ENCODE results near the gene TYW1B.
"Not testable (repeated sequence)": the region's sequence is repeated elsewhere in the genome, so short reads cannot be mapped to it uniquely, and the experiment has no call there.

TYW1B gene

GRCh38 chr7:72632765-72633292 lies 195.2 kb downstream of the TYW1B start:
- POLR2A ChIA-PET; CTCF ChIA-PET; DNase-seq (ENCODE audit: extremely low spot score): not testable (repeated sequence)
- TF ChIP-seq PKNOX1 (IDR thresholded peaks at IDR 0.05), result peak; percentile 26; the same call in 1 of the 2 replicates

GRCh38 chr7:72628375-72628774 lies 199.6 kb downstream of the TYW1B start:
- POLR2A ChIA-PET; CTCF ChIA-PET; DNase-seq (ENCODE audit: extremely low spot score): not testable (repeated sequence)

- CTCF ChIA-PET, result not testable (repeated sequence)
Observed at GRCh38 chr7:72626428-72627011, 201.5 kb downstream of the TYW1B start.

GRCh38 chr7:72625721-72626423 lies 202.1 kb downstream of the TYW1B start:
- POLR2A ChIA-PET, CTCF ChIA-PET: not testable (repeated sequence)

More at GRCh38 chr7:72626428-72627011, 201.5 kb downstream of the TYW1B start:
- DNase-seq (ENCODE audit: extremely low spot score); POLR2A ChIA-PET: not testable (repeated sequence)

GRCh38 chr7:72622532-72622931 lies 205.5 kb downstream of the TYW1B start:
- CTCF ChIA-PET, result no interaction called here
- POLR2A ChIA-PET, result no interaction called here
- TF ChIP-seq TARDBP (IDR thresholded peaks at IDR 0.05) (0 out of 2 replicates have a peak, but pooled peaks have one; percentile 40), ZNF384 (IDR thresholded peaks at IDR 0.05) (no peak), CTBP1 (IDR thresholded peaks at IDR 0.05; ENCODE audit: borderline replicate concordance) (no peak)
- no peak for DNase-seq (ENCODE audit: extremely low spot score)

More at GRCh38 chr7:72625721-72626423, 202.1 kb downstream of the TYW1B start:
- DNase-seq (ENCODE audit: extremely low spot score), result not testable (repeated sequence)

GRCh38 chr7:72621761-72622187 lies 206.2 kb downstream of the TYW1B start:
- POLR2A ChIA-PET; CTCF ChIA-PET; DNase-seq (ENCODE audit: extremely low spot score): not testable (repeated sequence)

GRCh38 chr7:72620923-72621322 lies 207.1 kb downstream of the TYW1B start:
- CTCF ChIA-PET; POLR2A ChIA-PET; DNase-seq (ENCODE audit: extremely low spot score): not testable (repeated sequence)

- CTCF ChIA-PET; DNase-seq (ENCODE audit: extremely low spot score); POLR2A ChIA-PET: not testable (repeated sequence)
Observed at GRCh38 chr7:72618435-72619180, 209.4 kb downstream of the TYW1B start.

- POLR2A ChIA-PET, CTCF ChIA-PET: not testable (repeated sequence)
Observed at GRCh38 chr7:72609761-72610160, 218.2 kb downstream of the TYW1B start.

GRCh38 chr7:72607988-72608387 lies 220.0 kb downstream of the TYW1B start:
- POLR2A ChIA-PET; CTCF ChIA-PET; DNase-seq (ENCODE audit: extremely low spot score): not testable (repeated sequence)

More at GRCh38 chr7:72609761-72610160, 218.2 kb downstream of the TYW1B start:
- not testable (repeated sequence) for DNase-seq (ENCODE audit: extremely low spot score)

GRCh38 chr7:72605863-72606431 lies 222.1 kb downstream of the TYW1B start:
- DNase-seq (ENCODE audit: extremely low spot score); CTCF ChIA-PET; POLR2A ChIA-PET: not testable (repeated sequence)

GRCh38 chr7:72604771-72605611 lies 223.0 kb downstream of the TYW1B start:
- CTCF ChIA-PET; DNase-seq (ENCODE audit: extremely low spot score); POLR2A ChIA-PET: not testable (repeated sequence)

GRCh38 chr7:72603476-72603875 lies 224.5 kb downstream of the TYW1B start:
- DNase-seq (ENCODE audit: extremely low spot score); CTCF ChIA-PET; POLR2A ChIA-PET: not testable (repeated sequence)

All from HEK293T (cell line).